ENCODE results near the gene WWOX. TPM values are rescaled to one million over a fixed set of nuclear protein-coding genes. Genes with fewer than 3 reads are reported as not detected.

The WWOX gene
- total RNA-seq, 1 experiment from 2014 or later: 15.6 TPM

DNA sequence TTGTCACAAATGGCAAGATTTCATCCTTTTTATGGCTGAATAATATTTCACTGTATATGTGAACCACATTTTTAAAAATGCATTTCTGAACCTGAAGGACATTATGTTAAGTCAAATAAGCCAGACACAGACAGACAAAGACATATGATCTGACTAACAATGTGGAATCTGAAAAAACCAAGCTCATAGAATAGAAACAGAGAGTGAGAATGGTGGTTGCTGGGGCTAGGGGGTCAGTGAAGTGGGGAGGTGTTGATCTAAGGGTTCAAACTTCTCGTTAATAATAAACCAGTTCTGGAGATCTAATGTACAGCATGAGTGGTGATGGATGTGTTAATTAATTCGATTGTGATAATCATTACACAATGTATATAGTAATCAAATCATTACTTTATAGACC, 475.1 kb downstream of the WWOX start:
- H2BK5ac ChIP-seq (ENCODE audit: insufficient read length, low read length): no peak overlapping the region
- H3K27me3 ChIP-seq (ENCODE audit: insufficient read depth, low read length): no peaks in the 10 kb centered on the region
- no peaks in the 10 kb centered on the region for H3K4me1 ChIP-seq (ENCODE audit: insufficient read depth, low read length)
- no peak overlapping the region for H3K23ac ChIP-seq (ENCODE audit: insufficient read length, low read depth, low read length)
- H3K79me2 ChIP-seq (ENCODE audit: insufficient read depth, low read length): no peaks in the 10 kb centered on the region
- no peak overlapping the region for H2BK120ac ChIP-seq (ENCODE audit: low read depth, low read length, poor library complexity, severe bottlenecking)
- H2AK5ac ChIP-seq (ENCODE audit: insufficient read length, low read length): no peak overlapping the region
- Mint-ChIP-seq H3K9me3 (no peaks in the 10 kb centered on the region), H3K27ac (no peak overlapping the region), H3K4me1 (no peaks in the 10 kb centered on the region), H3K36me3 (ENCODE audit: insufficient read depth in 1 of 3, low read depth in 3 of 3) (no peaks in the 10 kb centered on the region), H3K27me3 (ENCODE audit: low read depth) (no peaks in the 10 kb centered on the region), H3K4me3 (no peak overlapping the region)
- no peak overlapping the region for H4K8ac ChIP-seq (replicated peaks; ENCODE audit: insufficient read length, low read depth, low read length)
- no peak overlapping the region for H2BK15ac ChIP-seq (ENCODE audit: low read depth, low read length)
- H3K14ac ChIP-seq (ENCODE audit: insufficient read depth, low read length): no peak overlapping the region
- no peaks in the 10 kb centered on the region for H3K79me1 ChIP-seq (ENCODE audit: insufficient read depth, low read depth, low read length, poor library complexity, severe bottlenecking)
- no peak overlapping the region for H2AFZ ChIP-seq (ENCODE audit: low read length)
- no peak for DNase-seq
- H4K91ac ChIP-seq (ENCODE audit: insufficient read length, low read depth, low read length): no peak overlapping the region
- H3K4me2 ChIP-seq (ENCODE audit: insufficient read depth, insufficient read length, low read length): no peak overlapping the region
- no peak overlapping the region for H2BK12ac ChIP-seq (ENCODE audit: insufficient read length, low read depth, low read length)
- no peak overlapping the region for H3K27ac ChIP-seq (ENCODE audit: insufficient read length, low read depth, low read length)
- H3K4ac ChIP-seq (ENCODE audit: low read depth, low read length): no peak overlapping the region
- no peak overlapping the region for H4K5ac ChIP-seq (ENCODE audit: insufficient read length, low read depth, low read length)
- no peak overlapping the region for H3T11ph ChIP-seq (ENCODE audit: low read length)
- H3K18ac ChIP-seq (ENCODE audit: insufficient read length, low read depth, low read length): no peak overlapping the region
- no peak for TF ChIP-seq CTCF (conservative IDR thresholded peaks at IDR 0.05)
- no peaks in the 10 kb centered on the region for H3K23me2 ChIP-seq (ENCODE audit: insufficient read length, low read depth, low read length, poor library complexity, severe bottlenecking)
- no peak overlapping the region for H3K9ac ChIP-seq (ENCODE audit: extremely low read depth, insufficient read length, low read length)
- H4K20me1 ChIP-seq (ENCODE audit: control insufficient read depth, insufficient read depth, insufficient read length): no peaks in the 10 kb centered on the region
- WGBS (ENCODE audit: extremely low coverage, insufficient read length, low lambda C conversion rate): no CpG with 5 or more reads among the region's 2 CpGs
- no peak overlapping the region for H3K56ac ChIP-seq (ENCODE audit: insufficient read length, low read depth, low read length)
- no peaks in the 10 kb centered on the region for H3K9me3 ChIP-seq (ENCODE audit: control insufficient read depth, low read depth, low read length)
- no peak overlapping the region for H2BK20ac ChIP-seq (ENCODE audit: low read depth, low read length, poor library complexity, severe bottlenecking)
